ENCODE measurements around the gene CPLX4. TPM values are rescaled to one million over a fixed set of nuclear protein-coding genes. Genes with fewer than 3 reads are reported as not detected.

Gene CPLX4
- total and polyA plus RNA-seq, 2 of the 8 experiments (the other 6 are each of a cell fraction or from before 2014, with no cell fraction given): not detected

GRCh38 chr18:59311631-59312030 is 6.8 kb downstream of the CPLX4 start (continued):
- TF ChIP-seq CHD7 (IDR thresholded peaks at IDR 0.05; ENCODE audit: insufficient replicate concordance, low read length) (no peak), BACH1 (IDR thresholded peaks at IDR 0.05; ENCODE audit: low read length) (no peak), USF2 (IDR thresholded peaks at IDR 0.05; ENCODE audit: low read length) (no peak), TEAD4 (IDR thresholded peaks at IDR 0.05; ENCODE audit: low read depth, low read length) (no peak), KDM1A (IDR thresholded peaks at IDR 0.05; ENCODE audit: borderline replicate concordance, low read length) (no peak), GTF2F1 (IDR thresholded peaks at IDR 0.05; ENCODE audit: borderline replicate concordance, low read depth, low read length) (no peak), HDAC6 (IDR thresholded peaks at IDR 0.05; ENCODE audit: low read depth, low read length) (no peak), RFX5 (IDR thresholded peaks at IDR 0.05; ENCODE audit: borderline replicate concordance, low read depth, low read length) (no peak), KDM5A (IDR thresholded peaks at IDR 0.05; ENCODE audit: low read length) (no peak), EZH2 (IDR thresholded peaks at IDR 0.05; ENCODE audit: low read depth, low read length, severe bottlenecking) (no peak)

Measured in H1 (cell line).